NCI-H345 (cell line): Measurements from ENCODE around the gene THOC6.
A peak's percentile ranks its signal among the peaks of the same experiment; 100 is the strongest.
"Not testable (repeated sequence)": the region's sequence is repeated elsewhere in the genome, so short reads cannot be mapped to it uniquely, and the experiment has no call there.

Experiments used
- DNase-seq: peaks from one replicate; lab custom pipeline; 2025; lab: John Stamatoyannopoulos, UW

Gene THOC6

DNA sequence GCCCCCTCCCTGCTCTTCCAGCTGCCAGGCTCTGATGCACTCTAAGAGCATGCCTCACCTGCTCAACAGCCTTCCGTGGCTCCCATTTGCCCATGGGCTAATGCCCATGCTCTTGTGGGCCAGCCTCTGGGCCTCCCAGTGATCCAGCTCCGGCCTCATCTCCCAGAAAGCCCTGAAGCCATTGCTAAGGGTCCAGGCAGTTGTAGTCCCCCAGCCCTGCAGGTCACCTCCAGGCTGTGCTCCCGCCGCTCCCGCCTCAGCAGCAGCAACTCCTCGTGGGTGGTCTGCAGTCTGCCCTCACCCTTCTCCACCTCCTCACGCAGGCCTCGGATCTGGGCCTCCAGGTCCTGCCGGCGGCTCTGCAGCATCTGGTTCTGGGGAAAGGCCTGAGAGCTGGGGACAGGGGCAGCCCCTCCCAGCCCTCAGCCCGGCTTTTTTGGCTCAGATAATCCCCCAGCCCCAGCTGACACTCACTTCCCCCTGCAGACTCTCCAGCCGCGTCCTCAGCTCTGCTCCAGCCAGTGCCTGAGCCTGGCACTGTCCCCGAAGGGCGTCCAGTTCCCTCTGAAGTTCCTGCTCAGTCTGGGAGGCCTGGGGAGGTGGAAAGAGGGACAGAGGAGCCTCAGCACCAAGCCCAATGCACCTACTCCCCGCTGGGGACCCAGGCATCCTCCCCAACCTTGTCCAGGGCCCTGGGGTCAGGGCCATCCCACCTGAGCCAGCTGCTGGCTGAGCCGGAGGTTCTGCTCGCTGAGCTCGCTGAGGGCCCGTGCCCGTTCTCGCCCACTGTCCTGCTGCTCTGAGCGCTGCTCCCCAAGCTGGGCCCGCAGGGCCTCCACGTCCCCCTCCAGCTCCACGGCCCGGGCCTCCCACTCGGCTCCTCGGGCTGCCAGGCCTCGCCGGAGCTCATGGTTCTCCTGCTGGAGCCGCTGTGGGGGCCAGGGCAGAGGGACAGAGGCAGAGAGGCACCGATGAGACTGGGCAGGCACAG lies 6.7 kb downstream of the THOC6 start:
- no peak for DNase-seq

DNA sequence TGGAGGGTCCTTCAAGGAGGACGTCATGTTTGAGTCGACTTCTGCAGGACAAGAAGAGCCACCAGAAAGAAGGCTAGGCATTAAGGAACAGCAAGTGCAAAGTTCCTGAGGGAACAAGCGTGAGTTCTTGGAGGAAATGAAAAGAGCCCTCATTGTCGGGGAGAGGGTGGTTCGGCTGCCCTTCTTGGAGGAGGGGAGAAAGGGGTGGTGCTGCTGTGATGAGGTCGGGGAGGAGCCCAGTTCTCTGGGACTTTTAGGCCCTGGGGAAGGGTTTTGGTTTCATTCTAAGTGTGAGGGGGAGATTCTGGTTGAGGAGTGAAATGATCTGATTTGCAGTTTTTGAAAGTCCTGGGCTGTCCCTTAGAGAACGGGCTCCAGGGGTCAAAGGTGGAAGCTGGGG lies 8.8 kb downstream of the THOC6 start:
- no peak for DNase-seq

DNA sequence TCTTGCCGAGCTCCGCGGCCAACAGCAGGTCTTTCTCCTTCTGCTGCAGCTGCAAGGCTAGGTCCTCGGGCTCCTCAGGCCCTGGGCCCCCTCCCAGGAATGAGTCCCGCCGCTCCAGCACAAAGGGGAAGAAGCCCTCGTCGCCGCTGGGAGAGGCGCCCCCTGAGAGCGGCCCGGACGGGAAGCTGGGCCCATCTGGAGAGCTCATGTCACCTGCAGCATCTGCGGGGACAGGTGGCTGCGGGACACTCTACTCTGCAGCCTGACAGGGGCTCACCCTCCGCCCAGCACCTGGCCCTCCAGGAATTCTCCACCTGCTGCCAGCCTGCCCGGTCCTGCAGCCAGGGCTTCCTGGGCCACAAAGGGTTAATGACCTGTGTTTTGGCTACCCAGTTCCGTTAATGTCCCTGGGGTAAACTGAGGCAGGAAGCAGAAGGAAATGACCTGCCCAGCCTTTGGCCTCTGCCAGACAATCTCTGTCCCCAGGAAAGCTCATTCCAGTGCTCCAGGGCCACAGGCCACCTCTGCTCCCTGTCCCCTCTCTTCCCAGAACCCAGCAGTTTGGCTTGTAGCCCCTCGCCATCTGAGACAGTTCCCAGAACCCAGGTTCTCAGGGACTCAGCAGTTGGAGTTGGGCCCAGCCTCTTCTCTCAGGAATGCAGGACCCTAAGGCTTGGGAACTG lies 11.6 kb downstream of the THOC6 start:
- no peak for DNase-seq

DNA sequence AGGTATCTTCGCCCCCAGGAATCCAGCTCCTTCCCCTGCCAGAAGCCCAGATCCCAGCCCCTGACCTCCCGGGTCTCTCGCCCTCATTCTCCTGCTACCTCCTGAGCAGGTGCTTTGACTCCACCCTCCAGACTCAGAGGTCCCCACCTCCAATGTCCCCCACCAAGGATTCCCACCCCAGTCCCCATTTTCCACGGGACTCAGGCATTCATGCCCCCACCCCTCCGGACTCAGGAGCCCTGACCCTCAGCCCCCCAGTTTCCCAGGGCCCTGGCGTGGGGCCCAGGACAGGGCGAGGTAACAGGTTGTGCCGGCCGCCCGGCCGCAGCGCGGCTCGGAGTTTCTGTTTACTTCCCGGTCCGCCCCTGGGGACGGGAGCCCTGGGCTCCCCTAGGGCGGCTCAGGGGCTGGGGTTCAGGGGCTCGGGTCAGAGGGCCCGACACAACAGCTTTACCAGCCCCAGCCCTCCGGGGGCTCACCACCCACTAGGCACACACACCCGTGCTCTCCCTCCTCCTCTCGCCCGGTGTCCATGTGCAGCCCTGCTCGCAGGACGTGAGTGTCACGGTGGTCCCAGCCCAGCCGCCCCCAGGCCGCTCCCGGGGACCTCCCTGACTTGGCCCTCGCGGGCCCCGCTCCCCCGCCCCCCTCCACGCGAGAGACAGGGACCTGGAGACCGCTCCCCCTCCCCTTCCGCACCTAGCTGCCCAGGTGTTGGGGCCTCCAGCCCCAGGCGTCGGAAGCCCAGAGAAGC lies 12.3 kb downstream of the THOC6 start:
- no peak for DNase-seq

DNA sequence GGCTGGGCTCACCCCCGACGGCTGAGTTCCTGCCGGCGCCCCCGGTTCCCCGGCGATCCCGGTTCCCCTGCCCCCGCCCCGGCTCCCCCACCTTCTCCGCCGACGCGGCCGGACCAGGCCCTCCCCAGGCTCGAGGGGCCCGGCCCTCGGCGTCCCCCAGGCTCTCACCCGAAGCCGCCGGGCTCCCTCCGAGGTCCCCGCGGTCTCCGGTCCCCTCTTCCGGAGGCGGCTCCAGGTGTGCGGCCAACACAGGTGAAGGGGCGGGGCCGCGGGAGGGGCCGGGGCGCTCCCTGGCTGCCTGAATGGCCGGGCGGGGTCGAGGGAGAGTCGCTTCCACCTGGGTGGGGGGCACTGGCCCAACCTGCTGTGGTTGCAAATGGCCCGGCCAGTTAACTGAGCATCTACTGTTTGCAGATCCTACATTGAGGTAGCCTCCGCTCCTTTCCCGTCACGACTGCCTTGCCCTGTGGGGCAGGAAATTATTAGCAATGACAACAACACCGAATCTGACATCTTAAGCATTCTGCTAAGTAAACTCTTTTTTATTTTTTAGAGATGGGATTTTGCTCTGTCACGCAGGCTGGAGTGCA lies 13.0 kb downstream of the THOC6 start, which contains the start of gene BICDL2:
BICDL2 (minus strand) TSS at position 219 of the 590 bp plus-strand sequence. CDS start 1,448 bp downstream, outside the sequence.
- DNase-seq, result peak; percentile 16

DNA sequence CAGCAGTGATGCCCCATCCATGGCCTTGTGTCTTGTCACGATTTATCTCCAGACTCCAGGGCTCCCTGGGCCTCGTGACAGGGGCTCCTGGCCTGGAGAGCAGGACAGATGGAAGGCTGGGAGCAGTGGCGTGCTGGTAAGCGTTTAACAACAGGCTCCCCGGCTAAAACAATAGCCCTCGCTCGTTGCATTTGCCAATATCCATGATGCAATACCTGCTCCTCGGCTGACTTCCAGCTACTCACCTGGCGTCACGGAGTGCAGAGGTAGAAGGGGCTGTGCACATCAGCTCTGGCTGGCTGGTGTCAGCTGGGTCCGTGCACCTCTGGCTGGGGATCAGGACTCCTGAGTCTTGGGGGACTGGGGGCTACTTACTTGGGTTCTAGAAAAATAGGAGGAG lies 14.4 kb downstream of the THOC6 start:
- DNase-seq, result peak; percentile 63

DNA sequence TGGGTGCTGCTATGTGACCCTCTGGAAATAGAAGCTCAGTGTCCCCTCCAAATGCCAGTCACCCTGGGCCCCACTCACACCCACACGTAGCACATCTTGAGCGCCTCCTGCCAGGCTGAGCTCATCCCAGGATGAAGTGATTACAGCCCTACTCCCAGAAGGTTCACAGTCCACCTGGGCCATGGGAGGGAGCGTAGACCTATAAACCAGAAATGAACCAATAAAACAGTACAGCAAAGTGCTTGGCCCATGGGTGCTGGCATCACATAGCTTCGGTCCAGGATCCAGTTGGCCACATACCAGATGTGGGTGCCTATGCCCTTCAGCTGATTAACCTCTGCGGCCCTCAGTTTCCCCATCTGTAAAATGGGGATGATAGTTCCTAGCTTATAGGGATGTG lies 15.1 kb downstream of the THOC6 start:
- DNase-seq, result no peak

DNA sequence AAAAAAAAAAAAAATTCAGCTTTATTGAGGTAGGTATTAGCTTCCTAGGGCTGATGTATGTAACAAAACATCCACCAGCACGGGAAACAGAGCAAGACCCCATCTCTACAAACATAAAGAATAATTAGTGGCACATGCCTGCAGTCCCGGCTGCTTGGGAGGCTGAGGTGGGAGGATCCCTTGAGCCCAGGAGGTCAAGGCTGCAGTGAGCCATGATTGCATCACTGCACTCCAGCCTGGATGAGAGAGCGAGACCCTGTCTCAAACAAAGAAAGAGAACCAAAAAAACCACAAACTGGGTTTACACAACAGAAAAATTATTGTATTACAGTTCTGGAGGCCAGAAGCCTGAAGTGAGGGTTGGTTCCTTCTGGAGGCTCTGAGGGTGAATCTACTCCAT lies 18.5 kb downstream of the THOC6 start:
- no peak for DNase-seq

DNA sequence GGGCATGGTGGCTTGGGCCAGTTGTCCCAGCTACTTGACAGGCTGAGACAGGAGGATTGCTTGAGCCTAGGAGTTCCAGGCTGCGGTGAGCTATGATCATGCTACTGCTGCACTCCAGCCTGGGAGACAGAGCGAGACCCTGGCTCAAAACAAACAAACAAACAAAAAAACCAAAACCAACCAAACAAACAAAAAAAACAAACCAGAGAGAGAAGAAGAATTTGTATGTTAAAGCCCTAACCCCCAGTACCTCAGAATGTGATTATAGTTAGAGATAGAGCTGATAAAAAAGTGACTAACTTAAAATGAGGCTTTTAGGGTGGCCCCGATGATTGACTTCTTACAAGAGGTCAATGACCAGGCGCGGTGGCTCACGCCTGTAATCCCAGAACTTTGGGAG lies 20.9 kb downstream of the THOC6 start:
- no peak for DNase-seq

DNA sequence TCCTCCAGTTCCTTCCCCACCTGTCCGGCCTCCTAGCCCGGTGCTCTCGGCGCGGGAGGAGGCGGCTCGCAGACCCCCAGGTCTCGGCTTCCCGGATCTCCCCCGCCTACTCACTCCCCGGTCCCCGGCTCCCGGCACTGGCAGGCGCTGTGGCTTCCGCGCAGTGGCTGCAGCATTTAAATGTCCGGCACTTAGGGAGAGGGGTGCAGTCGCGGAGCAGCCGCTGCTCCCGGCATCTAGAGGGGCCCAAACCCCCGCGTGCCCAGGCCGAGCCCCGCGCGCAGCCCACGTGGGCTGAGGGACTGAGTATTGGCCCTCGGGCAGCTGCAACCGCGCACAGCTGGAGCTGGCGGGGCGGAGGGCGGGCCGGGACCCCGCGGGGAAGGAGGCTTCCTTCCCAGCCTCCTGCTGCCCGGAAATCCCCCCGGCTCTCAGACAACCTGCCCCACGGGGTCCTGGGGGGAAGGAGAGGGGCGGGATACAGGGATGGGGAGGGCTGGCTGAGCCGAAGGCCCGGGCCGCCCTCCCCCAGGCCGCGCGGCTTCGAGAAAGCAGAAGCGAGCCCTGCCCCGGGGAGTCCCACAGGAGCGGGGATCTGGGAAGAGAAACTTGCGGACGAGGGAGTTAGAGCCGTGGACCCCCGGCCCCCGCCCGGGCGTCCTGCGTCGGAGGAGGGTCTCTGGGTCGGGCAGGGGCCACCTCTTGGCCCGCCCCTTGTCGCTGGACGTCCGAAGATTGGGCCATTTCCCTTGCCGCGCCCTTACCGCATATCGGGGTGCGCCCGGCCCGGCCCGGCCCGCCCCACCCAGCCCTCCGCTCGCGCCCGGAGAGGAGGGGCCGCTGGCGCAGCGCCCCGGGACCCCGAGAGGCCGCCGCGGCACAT lies 22.2 kb downstream of the THOC6 start, which contains the start of gene MMP25:
MMP25 (plus strand) TSS at position 804 of the 883 bp plus-strand sequence. CDS start 357 bp downstream, outside the sequence.
- DNase-seq, result no peak

DNA sequence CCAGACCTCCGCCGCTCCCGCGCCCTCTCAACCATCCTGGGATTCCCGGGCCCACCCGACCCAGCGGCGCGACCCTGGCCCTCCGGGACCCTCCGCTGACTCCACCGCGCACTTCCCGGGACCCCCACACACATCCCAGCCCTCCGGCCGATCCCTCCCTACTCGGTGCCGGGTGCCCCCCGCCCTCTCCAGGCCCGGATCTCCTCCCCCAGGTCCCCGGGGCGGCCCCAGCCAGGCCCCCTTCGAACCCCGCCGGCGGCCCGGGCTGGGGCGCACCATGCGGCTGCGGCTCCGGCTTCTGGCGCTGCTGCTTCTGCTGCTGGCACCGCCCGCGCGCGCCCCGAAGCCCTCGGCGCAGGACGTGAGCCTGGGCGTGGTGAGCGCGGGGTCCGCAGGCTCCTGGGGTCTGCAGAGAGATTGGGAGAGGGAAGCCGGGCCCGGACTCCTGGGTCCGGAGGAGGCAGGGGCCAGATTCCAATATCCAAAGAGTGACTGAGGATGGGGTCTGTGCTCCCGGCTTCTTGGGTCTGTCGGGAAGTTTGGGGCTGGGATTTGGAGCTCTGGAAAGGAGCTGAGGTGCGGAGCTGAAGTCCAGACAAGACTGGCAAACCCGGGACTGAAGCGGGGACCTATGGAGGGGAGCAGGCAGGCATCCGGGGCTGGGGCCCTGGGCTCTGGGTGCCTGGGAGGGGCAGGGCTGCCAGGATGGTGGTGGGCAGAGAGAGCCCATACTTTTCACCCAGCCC lies 23.0 kb downstream of the THOC6 start:
- no peak for DNase-seq

DNA sequence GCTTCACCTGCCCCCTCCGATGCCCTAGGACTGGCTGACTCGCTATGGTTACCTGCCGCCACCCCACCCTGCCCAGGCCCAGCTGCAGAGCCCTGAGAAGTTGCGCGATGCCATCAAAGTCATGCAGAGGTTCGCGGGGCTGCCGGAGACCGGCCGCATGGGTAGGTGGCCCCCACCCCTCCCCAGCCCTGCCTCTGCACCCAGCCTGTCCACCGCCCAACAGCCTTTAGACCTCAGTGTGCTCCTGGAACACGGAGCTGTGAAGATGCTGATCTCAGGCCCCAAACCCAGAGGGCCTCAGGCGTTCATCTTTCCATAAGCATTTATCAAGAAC lies 23.5 kb downstream of the THOC6 start:
- no peak for DNase-seq

DNA sequence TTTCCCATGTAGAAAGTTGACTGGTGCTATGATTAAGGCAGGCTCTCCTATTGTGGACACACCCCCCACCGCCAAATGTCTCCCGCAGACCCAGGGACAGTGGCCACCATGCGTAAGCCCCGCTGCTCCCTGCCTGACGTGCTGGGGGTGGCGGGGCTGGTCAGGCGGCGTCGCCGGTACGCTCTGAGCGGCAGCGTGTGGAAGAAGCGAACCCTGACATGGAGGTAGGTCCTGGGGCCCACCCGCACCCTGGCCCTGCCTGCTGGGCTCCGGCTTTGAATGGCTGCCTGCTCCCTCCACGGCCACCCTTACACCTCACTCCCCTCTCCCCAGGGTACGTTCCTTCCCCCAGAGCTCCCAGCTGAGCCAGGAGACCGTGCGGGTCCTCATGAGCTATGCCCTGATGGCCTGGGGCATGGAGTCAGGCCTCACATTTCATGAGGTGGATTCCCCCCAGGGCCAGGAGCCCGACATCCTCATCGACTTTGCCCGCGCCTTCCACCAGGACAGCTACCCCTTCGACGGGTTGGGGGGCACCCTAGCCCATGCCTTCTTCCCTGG lies 26.2 kb downstream of the THOC6 start:
- no peak for DNase-seq

DNA sequence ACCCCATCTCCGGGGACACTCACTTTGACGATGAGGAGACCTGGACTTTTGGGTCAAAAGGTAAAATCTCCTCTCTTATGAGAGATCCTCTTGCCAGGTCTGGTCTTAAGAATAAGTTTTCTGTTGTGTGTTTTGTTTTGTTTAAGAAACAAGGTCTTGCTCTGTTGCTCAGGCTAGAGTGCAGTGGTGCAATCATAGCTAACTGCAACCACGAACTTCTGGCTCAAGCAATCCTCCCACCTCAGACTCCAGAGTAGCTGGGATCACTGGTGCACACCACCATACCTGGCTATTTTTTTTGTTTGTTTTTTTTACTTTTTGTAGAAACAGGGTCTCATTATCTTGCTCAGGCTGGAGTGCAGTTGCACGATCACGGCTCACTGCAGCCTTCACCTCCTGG lies 26.7 kb downstream of the THOC6 start:
- DNase-seq, result no peak

DNA sequence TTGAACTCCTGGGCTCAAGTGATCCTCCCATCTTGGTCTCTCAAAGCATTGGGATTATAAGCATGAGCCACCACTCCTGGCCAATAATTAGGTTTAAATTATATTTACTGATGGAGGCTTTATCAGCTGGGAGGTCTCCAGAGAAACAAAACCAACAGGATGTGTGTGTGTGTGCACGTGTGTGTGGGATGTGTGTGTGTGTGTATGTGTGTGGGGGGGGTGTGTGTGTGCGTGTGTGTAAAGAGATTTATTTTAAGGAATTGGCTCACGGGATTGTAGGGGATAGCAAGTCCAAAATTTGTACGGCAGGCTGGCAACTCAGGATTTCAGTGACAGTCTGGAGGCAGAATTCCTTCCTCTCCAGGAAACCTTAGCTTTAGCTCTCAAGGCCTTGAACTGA lies 27.2 kb downstream of the THOC6 start:
- DNase-seq, result no peak

DNA sequence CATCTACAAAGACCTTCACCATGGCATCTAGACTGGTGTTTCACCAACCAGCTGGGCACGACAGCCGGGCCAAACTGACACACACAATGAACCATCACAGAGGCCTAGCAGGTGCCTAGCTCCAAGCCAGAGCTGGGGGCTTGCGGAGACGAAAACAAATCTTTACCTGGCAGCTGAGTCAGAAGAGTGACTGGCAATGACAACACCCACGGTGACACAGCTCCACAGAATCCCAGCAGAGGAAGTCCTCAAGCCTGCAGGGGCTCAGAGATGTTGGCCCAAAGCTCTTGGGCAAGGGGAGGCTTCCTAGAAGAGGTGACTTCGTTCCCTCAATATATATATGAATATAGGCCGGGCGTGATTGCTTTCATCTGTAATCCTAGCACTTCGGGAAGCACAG lies 27.7 kb downstream of the THOC6 start:
- no peak for DNase-seq

DNA sequence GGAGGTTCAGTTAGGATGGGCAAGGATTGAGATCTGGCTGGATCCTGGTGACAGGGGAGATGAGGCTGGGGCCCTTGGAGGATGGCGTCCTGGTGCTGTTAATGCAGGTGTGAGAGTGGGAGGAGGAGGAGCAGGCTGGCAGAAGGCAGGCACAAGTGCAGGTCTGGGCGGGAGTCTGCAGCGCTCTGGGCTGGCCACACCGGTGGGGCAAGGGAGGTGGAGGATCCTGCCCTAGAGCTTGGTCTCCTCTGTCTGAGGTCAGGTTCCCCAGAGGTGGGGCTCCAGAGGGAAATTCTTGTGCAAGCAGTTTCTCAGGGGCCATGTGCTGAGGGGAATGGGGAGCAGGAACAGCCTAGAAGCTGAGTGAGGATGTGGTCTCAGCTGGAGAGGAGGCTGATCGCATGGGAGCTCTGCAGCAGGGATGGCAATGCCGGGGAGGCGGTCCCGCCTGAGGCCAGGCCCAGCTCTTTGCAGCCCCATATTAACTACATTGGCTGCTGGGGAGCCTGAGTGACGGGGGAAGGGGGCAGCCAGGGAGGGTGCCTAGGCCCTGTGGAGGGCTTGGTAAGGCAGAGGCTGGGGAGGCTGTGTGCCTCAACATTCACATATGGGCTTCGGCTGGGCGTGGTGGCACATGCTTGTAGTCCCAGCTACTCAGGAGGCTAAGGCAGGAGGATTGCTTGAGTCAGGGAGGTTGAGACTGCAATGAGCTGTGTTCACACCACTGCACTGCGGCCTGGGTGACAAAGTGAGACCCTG lies 28.9 kb downstream of the THOC6 start:
- DNase-seq, result not testable (repeated sequence)

DNA sequence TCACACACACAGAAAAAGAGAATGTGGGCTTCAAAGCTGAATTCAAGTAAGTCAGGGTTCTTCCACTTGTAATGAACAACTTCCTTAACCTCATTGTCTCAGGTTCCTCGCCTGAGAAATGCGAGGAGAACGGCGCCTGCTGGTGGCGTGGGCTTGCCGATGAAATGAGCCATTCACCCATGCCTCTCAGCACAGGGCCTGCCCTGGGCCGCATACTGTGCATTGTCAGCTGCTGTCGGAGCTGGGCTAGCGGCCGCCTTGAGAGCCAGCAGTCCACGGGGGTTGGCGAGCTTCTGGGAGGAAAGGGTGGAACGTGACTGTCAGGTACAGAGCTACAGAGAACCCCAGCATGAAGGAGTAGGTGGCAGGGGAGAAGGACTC lies 29.5 kb downstream of the THOC6 start:
- not testable (repeated sequence) for DNase-seq
